Fibroblast of skin of back (primary cell): ENCODE results near the gene PLIN4.

Experiments used
- DNase-seq: peaks from one replicate; pipeline ENCODE4 v3.0.0-alpha.2; 2013

Gene PLIN4

GRCh38 chr19:4504891-4505569, 13.3 kb downstream of the PLIN4 start:
- DNase-seq, result no peak

GRCh38 chr19:4504297-4504701, 14.0 kb downstream of the PLIN4 start:
- no peak for DNase-seq

GRCh38 chr19:4503825-4504170, 14.5 kb downstream of the PLIN4 start:
- no peak for DNase-seq

- DNase-seq, result no peak
These were observed 15.0 kb downstream of the PLIN4 start for GRCh38 chr19:4503132-4503824.

GRCh38 chr19:4502282-4503131, 15.8 kb downstream of the PLIN4 start:
- DNase-seq, result no peak

- no peak for DNase-seq
These were observed 16.6 kb downstream of the PLIN4 start for GRCh38 chr19:4501691-4502090.

- no peak for DNase-seq
These were observed 17.3 kb downstream of the PLIN4 start for GRCh38 chr19:4500841-4501591.

GRCh38 chr19:4499855-4500254, 18.4 kb downstream of the PLIN4 start:
- no peak for DNase-seq

GRCh38 chr19:4499318-4499717, 19.0 kb downstream of the PLIN4 start:
- no peak for DNase-seq

GRCh38 chr19:4498694-4499093, 19.6 kb downstream of the PLIN4 start:
- DNase-seq, result no peak

- DNase-seq, result no peak
These were observed 20.4 kb downstream of the PLIN4 start for GRCh38 chr19:4497770-4498389.

GRCh38 chr19:4496304-4496703, 22.0 kb downstream of the PLIN4 start:
- no peak for DNase-seq

GRCh38 chr19:4495471-4495870, 22.8 kb downstream of the PLIN4 start:
- DNase-seq, result no peak

GRCh38 chr19:4494691-4495064, 23.6 kb downstream of the PLIN4 start:
- no peak for DNase-seq

GRCh38 chr19:4493929-4494690, 24.2 kb downstream of the PLIN4 start:
- no peak for DNase-seq

GRCh38 chr19:4493104-4493928, 25.0 kb downstream of the PLIN4 start:
- no peak for DNase-seq

- no peak for DNase-seq
These were observed 25.8 kb downstream of the PLIN4 start for GRCh38 chr19:4492337-4493103.

- DNase-seq, result no peak
These were observed 26.8 kb downstream of the PLIN4 start for GRCh38 chr19:4491446-4491845.

GRCh38 chr19:4488496-4488895, 29.8 kb downstream of the PLIN4 start:
- DNase-seq, result no peak

GRCh38 chr19:4487572-4487971, 30.7 kb downstream of the PLIN4 start:
- DNase-seq, result no peak
